ENCODE measurements around the gene ARPC5L. TPM values are rescaled to one million over a fixed set of nuclear protein-coding genes. Genes with fewer than 3 reads are reported as not detected.

ARPC5L gene
- total RNA-seq, 1 donor from 2014 or later, result 36.3 TPM

DNA sequence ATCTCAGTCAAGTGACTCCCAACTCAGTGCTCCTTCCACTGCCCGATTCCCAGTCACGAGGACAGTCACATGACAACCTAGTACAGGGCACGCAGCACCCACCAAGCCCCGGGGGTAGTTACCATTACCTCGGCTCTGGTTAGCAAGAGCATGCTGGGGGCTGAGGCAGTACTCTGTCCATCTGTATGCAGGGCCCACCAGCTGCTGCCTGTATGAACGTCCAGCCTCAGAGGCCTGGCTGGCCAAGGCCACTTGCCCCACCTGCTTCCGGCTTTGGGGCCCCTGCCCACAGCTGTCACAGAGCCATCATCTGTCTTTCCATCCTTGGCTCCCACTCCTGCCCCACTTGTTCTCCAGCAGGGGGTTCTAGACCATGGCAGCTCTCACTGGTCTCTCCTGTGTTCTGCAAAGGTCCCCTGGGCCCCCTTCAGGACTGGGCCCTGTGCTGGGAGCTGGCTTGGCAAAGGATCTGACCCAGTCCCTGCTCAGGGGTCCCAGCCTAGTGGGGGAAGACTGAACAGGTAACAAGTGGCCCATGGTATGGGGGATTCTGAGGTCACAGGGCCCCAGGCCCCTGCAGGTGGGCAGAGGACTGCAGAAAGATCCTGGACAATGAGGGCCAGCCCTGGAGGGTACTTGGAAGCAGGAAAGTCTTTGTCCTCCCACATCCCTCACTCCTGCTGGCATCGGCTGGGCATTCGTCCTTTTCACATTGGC, 3.4 kb upstream of the ARPC5L start:
- TF ChIP-seq, protein P1, sequence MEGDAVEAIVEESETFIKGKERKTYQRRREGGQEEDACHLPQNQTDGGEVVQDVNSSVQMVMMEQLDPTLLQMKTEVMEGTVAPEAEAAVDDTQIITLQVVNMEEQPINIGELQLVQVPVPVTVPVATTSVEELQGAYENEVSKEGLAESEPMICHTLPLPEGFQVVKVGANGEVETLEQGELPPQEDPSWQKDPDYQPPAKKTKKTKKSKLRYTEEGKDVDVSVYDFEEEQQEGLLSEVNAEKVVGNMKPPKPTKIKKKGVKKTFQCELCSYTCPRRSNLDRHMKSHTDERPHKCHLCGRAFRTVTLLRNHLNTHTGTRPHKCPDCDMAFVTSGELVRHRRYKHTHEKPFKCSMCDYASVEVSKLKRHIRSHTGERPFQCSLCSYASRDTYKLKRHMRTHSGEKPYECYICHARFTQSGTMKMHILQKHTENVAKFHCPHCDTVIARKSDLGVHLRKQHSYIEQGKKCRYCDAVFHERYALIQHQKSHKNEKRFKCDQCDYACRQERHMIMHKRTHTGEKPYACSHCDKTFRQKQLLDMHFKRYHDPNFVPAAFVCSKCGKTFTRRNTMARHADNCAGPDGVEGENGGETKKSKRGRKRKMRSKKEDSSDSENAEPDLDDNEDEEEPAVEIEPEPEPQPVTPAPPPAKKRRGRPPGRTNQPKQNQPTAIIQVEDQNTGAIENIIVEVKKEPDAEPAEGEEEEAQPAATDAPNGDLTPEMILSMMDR (IDR thresholded peaks at IDR 0.05; ENCODE audit: insufficient read depth, low read length, poor library complexity, severe bottlenecking), result no peak
- no peak for DNase-seq (ENCODE audit: low read depth)
- no peak overlapping the region for H3K4me3 ChIP-seq (ENCODE audit: low read depth, low read length)

DNA sequence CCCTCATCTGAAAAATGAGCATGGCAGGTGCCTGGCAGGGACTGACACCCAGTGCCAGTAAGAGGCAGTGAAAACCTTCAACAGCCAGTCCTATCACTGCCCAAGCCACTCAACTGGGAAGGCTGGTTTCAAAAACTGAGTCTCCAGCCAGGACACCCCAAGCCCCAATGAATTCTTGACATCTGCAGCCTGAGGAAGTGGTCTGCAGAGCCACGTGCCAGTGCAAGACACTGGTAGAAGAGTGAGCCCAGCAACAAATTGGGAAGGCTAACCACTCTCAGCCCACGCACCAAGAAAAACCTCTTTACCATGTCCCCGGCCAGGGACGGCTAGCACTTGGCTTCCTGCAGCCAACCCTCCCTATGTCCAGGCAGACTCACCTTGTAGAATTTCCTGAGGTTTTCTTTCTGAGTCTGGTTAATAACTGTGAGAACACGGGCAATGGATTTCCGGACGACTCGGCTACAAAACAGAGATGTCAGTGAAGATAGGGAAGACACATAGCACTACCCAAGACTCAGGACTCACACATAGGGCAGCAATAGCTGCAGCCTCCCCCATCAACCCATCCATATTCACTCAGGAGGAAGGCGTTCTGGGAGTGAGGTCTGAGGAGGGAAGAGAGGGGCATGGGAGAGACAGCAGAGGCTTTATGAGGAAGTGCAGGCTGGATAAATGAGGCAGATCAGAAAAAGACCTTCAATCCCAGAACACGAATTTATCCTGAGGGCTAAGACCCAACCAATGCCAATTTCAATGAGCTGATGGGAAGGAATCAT, 1.9 kb upstream of the ARPC5L start:
- TF ChIP-seq, protein P1 (IDR thresholded peaks at IDR 0.05; ENCODE audit: insufficient read depth, low read length, poor library complexity, severe bottlenecking), result no peak
- DNase-seq (ENCODE audit: low read depth), result no peak
- H3K36me3 ChIP-seq (ENCODE audit: control insufficient read depth, insufficient read depth, low read length), result peaks cover 5% of the 10 kb centered on the region
- peak overlapping the region; percentile 96 for H3K4me3 ChIP-seq (ENCODE audit: low read depth, low read length)
- no peaks in the 10 kb centered on the region for H3K27me3 ChIP-seq (ENCODE audit: control insufficient read depth, insufficient read depth, low read length)

More for the DNA sequence above, 3.4 kb upstream of the ARPC5L start:
- peaks cover 5% of the 10 kb centered on the region for H3K36me3 ChIP-seq (ENCODE audit: control insufficient read depth, insufficient read depth, low read length)
- H3K27me3 ChIP-seq (ENCODE audit: control insufficient read depth, insufficient read depth, low read length), result no peaks in the 10 kb centered on the region

DNA sequence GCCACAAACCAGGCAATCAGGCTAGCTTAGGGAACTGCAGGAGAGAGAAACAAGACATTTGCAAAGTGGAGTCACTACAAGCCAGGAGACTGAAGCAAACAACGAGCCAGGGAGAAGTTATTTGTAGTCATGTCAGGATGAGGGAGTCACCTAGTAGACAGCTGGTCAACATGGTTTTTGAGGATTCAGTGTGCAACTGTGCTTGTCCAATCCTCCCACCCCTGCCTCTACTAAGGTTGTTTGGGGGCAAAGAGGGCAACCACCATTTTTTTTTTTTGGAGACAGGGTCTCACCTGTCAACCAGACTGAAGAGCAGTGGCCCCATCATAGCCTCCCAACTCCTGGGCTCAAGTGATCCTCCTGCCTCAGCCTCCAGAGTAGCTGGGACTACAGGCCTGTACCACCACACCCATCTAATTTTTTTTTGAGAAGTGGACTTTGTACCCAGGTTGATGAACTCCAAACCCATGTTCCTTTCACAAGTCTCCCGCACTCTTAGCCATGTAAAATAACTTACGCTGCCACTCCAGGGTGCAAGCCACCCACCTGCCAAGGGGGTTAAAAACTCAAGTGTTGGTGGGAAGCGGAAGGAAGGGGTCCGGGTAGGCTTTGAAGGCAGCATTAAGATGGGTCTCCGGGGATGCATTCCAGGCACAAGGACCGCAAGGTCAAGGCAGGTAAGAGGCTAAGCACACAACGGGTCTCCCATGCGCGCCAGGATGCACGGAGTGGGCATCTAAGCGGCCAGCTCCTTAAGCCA, 1.2 kb upstream of the ARPC5L start:
- no peak for DNase-seq (ENCODE audit: low read depth)
- Histone ChIP-seq H3K4me3 (ENCODE audit: low read depth, low read length) (peak overlapping the region; percentile 96), H3K27me3 (ENCODE audit: control insufficient read depth, insufficient read depth, low read length) (no peaks in the 10 kb centered on the region), H3K36me3 (ENCODE audit: control insufficient read depth, insufficient read depth, low read length) (peaks cover 5% of the 10 kb centered on the region)
- TF ChIP-seq, protein P1 (IDR thresholded peaks at IDR 0.05; ENCODE audit: insufficient read depth, low read length, poor library complexity, severe bottlenecking), result no peak

DNA sequence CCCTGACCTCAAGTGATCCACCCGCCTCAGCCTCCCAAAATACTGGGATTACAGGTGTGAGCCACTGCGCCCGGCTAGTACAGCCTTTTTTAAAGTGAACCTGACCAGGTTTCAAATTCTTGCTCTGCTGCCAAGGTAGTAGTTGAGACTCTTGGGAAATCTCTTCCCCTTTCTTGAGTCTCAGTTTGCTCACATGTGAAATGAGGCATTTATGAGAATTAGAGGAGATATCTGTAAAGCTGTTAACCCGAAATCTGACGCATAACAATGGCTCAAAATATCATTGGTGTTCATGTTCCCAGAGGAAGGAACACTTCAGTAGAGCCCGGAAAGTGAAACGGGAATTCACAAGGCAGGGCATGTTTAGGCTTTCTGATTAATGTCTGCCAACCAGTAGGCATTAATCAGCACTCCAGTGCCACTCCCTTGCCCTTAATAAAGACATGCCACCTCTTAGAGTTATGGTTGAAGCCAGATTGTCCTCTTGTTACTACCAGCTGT, 1.5 kb downstream of the ARPC5L start:
- peaks cover 4% of the 10 kb centered on the region for H3K36me3 ChIP-seq (ENCODE audit: control insufficient read depth, insufficient read depth, low read length)
- no peak for DNase-seq (ENCODE audit: low read depth)
- no peaks in the 10 kb centered on the region for H3K27me3 ChIP-seq (ENCODE audit: control insufficient read depth, insufficient read depth, low read length)
- TF ChIP-seq, protein P1 (IDR thresholded peaks at IDR 0.05; ENCODE audit: insufficient read depth, low read length, poor library complexity, severe bottlenecking), result no peak
- no peak overlapping the region for H3K4me3 ChIP-seq (ENCODE audit: low read depth, low read length)

DNA sequence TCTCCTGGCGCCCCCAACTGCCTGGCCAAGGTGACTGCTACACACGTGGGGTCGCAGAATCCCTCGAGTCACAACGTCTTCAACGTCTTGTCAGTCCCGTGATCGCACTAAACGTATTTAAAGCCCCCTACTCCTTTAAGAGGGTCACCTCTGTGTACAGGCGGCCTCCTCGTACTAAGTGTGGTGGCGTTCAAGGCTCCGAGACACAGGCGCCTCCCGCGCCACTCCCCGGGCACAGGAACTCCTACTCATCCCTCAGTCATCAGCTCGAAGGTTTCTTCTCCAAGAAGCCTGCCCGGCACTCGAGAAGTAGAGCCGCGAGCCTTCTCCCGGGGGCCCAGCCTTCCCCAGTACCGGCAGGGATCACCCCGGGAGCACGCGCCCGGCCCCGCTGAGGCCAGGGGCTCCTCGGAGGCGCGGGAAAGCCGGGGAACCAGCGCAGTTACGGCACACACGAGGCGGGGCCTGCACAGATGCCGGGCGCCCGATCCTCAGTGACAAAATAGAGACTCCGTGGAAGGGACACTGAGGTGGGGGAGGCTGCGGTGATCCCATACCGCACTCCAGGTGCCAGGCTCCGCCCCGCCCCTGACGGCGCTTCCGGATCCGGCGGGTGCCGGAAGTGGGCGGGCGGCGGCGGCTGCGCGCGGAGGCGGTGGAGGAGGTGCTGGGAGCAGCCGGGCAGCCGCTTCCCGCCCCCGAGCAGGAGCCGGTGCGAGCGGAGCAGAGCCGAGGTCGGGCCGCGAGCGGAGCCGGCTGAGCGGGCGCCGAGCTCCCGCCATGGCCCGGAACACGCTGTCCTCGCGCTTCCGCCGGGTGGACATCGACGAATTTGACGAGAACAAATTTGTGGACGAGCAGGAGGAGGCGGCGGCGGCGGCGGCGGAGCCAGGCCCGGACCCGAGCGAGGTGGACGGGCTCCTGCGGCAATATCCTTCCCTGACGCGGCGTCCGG, 6.9 kb downstream of the ARPC5L start:
- Histone ChIP-seq H3K36me3 (ENCODE audit: control insufficient read depth, insufficient read depth, low read length) (peaks cover 2% of the 10 kb centered on the region), H3K27me3 (ENCODE audit: control insufficient read depth, insufficient read depth, low read length) (no peaks in the 10 kb centered on the region), H3K4me3 (ENCODE audit: low read depth, low read length) (peak overlapping the region; percentile 97)
- TF ChIP-seq, protein P1 (IDR thresholded peaks at IDR 0.05; ENCODE audit: insufficient read depth, low read length, poor library complexity, severe bottlenecking), result peak; percentile 33
- no peak for DNase-seq (ENCODE audit: low read depth)

Data from kidney epithelial cell (primary cell).